OCI-LY1 (cell line): ENCODE measurements around the gene PTPRJ.

Experiments
- CTCF ChIP-seq: fragments of 200-600 bp; sonication (generic), shearing (Covaris generic); IDR thresholded peaks from 2 replicates; pipeline ENCODE4 v1.5.1; 2017; ENCODE audit warnings: mild to moderate bottlenecking, antibody characterized with exemption, low read length, moderate library complexity, mixed read lengths
- EZH2 ChIP-seq: fragments of 200-600 bp; sonication (generic), shearing (Covaris generic); IDR thresholded peaks from 2 replicates; pipeline ENCODE4 v1.8.0; 2017; ENCODE audit warnings: borderline replicate concordance, mixed run types, mild to moderate bottlenecking, antibody characterized with exemption, low read length, moderate library complexity, mixed read lengths

- TF ChIP-seq CTCF (no peak), EZH2 (no peak)
Measured at GRCh38 chr11:48017105-48017830, 36.9 kb downstream of the PTPRJ start.
